Measurements from ENCODE around the gene ATP5PD. TPM values are rescaled to one million over a fixed set of nuclear protein-coding genes. Genes with fewer than 3 reads are reported as not detected.

Gene ATP5PD
- total RNA-seq, 1 experiment from 2014 or later = 289 TPM

- no peak for TF ChIP-seq CTCF (IDR thresholded peaks at IDR 0.05; ENCODE audit: unreplicated experiment)
- H3K27me3 Mint-ChIP-seq (ENCODE audit: unreplicated experiment) = no peaks in the 10 kb centered on the region
- H3K4me3 Mint-ChIP-seq (ENCODE audit: low read depth, unreplicated experiment) = peak overlapping the region; percentile 78
- CTCF ChIA-PET = interaction anchor here (1.0 kb wide), 1 partner anchor 27 kb away, joined by 3 read pairs; no protein-coding TSS in a partner anchor
- no peak for DNase-seq
- peaks cover 65% of the 10 kb centered on the region for H3K36me3 Mint-ChIP-seq (ENCODE audit: insufficient read depth, unreplicated experiment)
- intact Hi-C loops (cut with micrococcal nuclease; ENCODE audit: unreplicated experiment) = no loop called here
- no peaks in the 10 kb centered on the region for H3K9me3 Mint-ChIP-seq (ENCODE audit: low read depth, unreplicated experiment)
- BruUV-seq (replicated peaks) = no TSS peak
- peaks cover 65% of the 10 kb centered on the region for H3K4me1 Mint-ChIP-seq (ENCODE audit: low read depth, unreplicated experiment)
- H3K27ac Mint-ChIP-seq (ENCODE audit: unreplicated experiment) = peak overlapping the region; percentile 90
Measured at GRCh38 chr17:75086496-75087181, 39.9 kb upstream of the ATP5PD start.

DNA sequence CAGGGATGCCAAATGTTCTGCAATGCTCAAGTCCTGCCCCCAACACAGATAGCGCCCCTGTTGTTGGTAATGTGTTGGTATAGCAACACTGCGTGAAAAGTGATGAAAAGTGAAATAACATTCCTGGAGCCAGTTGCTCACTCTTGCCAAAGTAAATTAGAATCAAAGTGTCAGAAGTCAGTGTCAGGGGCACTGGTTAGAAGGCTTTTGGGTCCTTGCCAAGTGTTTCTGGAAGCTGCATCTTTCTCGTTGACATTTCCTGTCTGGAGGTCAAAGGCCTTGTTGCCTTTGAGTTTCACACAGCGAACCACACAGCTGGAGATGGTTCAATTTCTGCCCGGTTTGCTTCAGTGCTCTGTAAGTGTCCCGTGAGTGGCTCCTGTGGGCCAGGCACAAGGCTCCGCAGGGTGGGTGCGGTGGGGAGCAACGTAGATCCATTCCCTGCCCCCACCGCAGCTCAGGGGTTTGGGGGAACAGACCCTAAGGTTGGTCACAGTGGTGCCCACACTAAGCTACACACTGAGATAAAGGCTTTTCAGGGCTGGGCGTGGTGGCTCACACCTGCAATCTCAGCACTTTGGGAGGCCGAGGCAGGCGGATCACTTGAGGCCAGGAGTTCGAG, 37.4 kb upstream of the ATP5PD start:
- no TSS peak for BruUV-seq (replicated peaks)
- no peak for DNase-seq
- TF ChIP-seq CTCF (IDR thresholded peaks at IDR 0.05; ENCODE audit: unreplicated experiment) = no peak
- CTCF ChIA-PET = interaction anchor here (0.9 to 1.6 kb wide), 2 partner anchors 12 to 14 kb away, joined by 4 to 5 read pairs; no protein-coding TSS in a partner anchor
- H3K27ac Mint-ChIP-seq (ENCODE audit: unreplicated experiment) = peak overlapping the region; percentile 50
- intact Hi-C loops (cut with micrococcal nuclease; ENCODE audit: unreplicated experiment) = no loop called here
- H3K4me1 Mint-ChIP-seq (ENCODE audit: low read depth, unreplicated experiment) = peaks cover 44% of the 10 kb centered on the region
- H3K9me3 Mint-ChIP-seq (ENCODE audit: low read depth, unreplicated experiment) = no peaks in the 10 kb centered on the region
- H3K4me3 Mint-ChIP-seq (ENCODE audit: low read depth, unreplicated experiment) = no peak overlapping the region
- H3K27me3 Mint-ChIP-seq (ENCODE audit: unreplicated experiment) = no peaks in the 10 kb centered on the region
- peaks cover 47% of the 10 kb centered on the region for H3K36me3 Mint-ChIP-seq (ENCODE audit: insufficient read depth, unreplicated experiment)

GRCh38 chr17:75082683-75083082, 35.9 kb upstream of the ATP5PD start:
- peaks cover 38% of the 10 kb centered on the region for H3K36me3 Mint-ChIP-seq (ENCODE audit: insufficient read depth, unreplicated experiment)
- no peak for DNase-seq
- no peak overlapping the region for H3K4me3 Mint-ChIP-seq (ENCODE audit: low read depth, unreplicated experiment)
- no peaks in the 10 kb centered on the region for H3K27me3 Mint-ChIP-seq (ENCODE audit: unreplicated experiment)
- no peaks in the 10 kb centered on the region for H3K9me3 Mint-ChIP-seq (ENCODE audit: low read depth, unreplicated experiment)
- intact Hi-C loops (cut with micrococcal nuclease; ENCODE audit: unreplicated experiment) = no loop called here
- no TSS peak for BruUV-seq (replicated peaks)
- peaks cover 48% of the 10 kb centered on the region for H3K4me1 Mint-ChIP-seq (ENCODE audit: low read depth, unreplicated experiment)
- H3K27ac Mint-ChIP-seq (ENCODE audit: unreplicated experiment) = peak overlapping the region; percentile 53
- CTCF ChIA-PET = no interaction called here
- TF ChIP-seq CTCF (IDR thresholded peaks at IDR 0.05; ENCODE audit: unreplicated experiment) = no peak

DNA sequence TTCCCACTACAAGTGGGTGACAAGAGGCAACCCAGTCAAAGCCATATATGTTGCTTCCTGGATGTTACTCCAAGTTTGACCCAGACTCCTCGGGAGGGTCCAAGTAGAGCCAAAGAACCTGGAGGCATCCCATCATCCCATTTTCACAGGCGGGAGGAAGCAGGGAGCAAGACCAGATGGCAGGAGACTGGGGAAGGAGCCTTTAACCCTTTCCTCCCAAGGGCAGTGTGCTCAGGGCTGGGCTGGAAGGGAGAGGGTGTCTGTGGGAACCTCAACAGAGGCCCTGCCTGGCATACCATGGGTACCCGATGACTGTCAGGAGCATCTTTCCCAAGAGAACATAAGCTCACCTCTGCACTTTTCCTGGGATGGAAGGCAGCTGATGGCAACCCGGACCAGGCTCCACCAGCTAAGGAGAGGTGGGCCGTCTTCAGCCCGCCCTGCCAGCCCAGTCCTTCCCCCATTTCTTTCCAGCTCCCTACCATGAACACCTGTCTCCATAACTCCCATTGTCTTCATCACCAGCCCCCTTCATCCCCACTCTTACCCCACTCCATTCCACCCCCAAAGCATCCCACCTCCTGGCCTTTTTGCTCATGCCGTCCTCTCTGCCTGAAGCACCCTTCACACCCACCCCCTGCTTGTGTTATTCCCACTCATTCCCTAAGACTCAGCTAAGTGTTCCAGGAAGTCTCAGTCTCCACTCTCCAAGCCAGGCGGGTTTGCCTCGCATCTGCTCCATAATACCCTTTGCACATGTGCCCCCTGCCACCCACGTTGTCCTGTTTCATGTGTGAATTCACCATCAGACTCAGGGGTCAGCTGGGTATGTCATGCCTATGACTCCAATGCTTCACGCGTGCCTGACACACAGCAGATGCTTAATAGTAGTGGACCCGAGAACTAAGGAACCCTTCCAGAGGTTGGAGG, 35.1 kb upstream of the ATP5PD start:
- intact Hi-C loops (cut with micrococcal nuclease; ENCODE audit: unreplicated experiment) = no loop called here
- H3K9me3 Mint-ChIP-seq (ENCODE audit: low read depth, unreplicated experiment) = no peaks in the 10 kb centered on the region

More for the DNA sequence above, 35.1 kb upstream of the ATP5PD start:
- BruUV-seq (replicated peaks) = no TSS peak
- Mint-ChIP-seq H3K27ac (ENCODE audit: unreplicated experiment) (peak overlapping the region; percentile 53), H3K4me1 (ENCODE audit: low read depth, unreplicated experiment) (peaks cover 53% of the 10 kb centered on the region), H3K4me3 (ENCODE audit: low read depth, unreplicated experiment) (no peak overlapping the region), H3K36me3 (ENCODE audit: insufficient read depth, unreplicated experiment) (peaks cover 35% of the 10 kb centered on the region), H3K27me3 (ENCODE audit: unreplicated experiment) (no peaks in the 10 kb centered on the region)
- CTCF ChIA-PET = no interaction called here
- no peak for DNase-seq
- TF ChIP-seq CTCF (IDR thresholded peaks at IDR 0.05; ENCODE audit: unreplicated experiment) = no peak
